Spleen (tissue), 7 donors: ENCODE results near the gene CASQ1.

Experiments used
- CTCF ChIP-seq, 11 experiments: fragments of 200-600 bp in 7 of 11; fragments of 450-650 bp in 4 of 11; sonication (generic) in 4 of 11; IDR thresholded peaks in 8 of 11; conservative IDR thresholded peaks in 3 of 11; 1 replicate in 7 of 11; 2 replicates in 4 of 11; pipeline versions ENCODE4 v1.4.0 to v1.8.0; 2016 to 2021; ENCODE audit warnings: antibody characterized with exemption in 11 of 11, inconsistent platforms in 4 of 11, mild to moderate bottlenecking in 1 of 11
- POLR2A ChIP-seq, 3 donors: fragments of 450-650 bp; IDR thresholded peaks; one replicate each; pipeline ENCODE4 v1.5.1; 2017; ENCODE audit warnings: antibody characterized with exemption in 3 of 3, mild to moderate bottlenecking in 1 of 3
- donor health status: DM: no; HTN: no; CAD: no; lungs with moderate emphysema.
- donor health status: DM: no; HTN: no; CAD: no.
- donor health status: DM: no; HTN: no; CAD: no.

- no peak for TF ChIP-seq CTCF (IDR thresholded peaks at IDR 0.05 in 8 of 11, conservative IDR thresholded peaks at IDR 0.05 in 3 of 11)
- TF ChIP-seq POLR2A (IDR thresholded peaks at IDR 0.05): no peak
Observed at GRCh38 chr1:160197231-160197630, 6.9 kb downstream of the CASQ1 start.
